ENCODE results near the gene SMIM44.

GRCh38 chr19:3523361-3524077, 40.3 kb upstream of the SMIM44 start:
- TF ChIP-seq TCF4 (CRISPR knock-in tag; IDR thresholded peaks at IDR 0.05; ENCODE audit: borderline replicate concordance): no peak
- no peak for TF ChIP-seq BACH2 (CRISPR knock-in tag; IDR thresholded peaks at IDR 0.05; ENCODE audit: borderline replicate concordance)
- TF ChIP-seq ESRRG (CRISPR knock-in tag; IDR thresholded peaks at IDR 0.05): no peak
- TF ChIP-seq TOX (CRISPR knock-in tag; IDR thresholded peaks at IDR 0.05; ENCODE audit: borderline replicate concordance): no peak
- TF ChIP-seq CREB5 (CRISPR knock-in tag; IDR thresholded peaks at IDR 0.05; ENCODE audit: low read depth): no peak

All from SK-N-SH treated with all-trans-retinoic acid at 6 μM for 48 hours (cell line).